Neural crest cell (in vitro differentiated cells): ENCODE measurements around the gene ANO1. TPM values are rescaled to one million over a fixed set of nuclear protein-coding genes. Genes with fewer than 3 reads are reported as not detected.

Source experiments
- DNase-seq: peaks from one replicate; pipeline ENCODE4 v3.0.0; 2021; ENCODE audit warnings: low read depth, mixed read lengths, low spot score
- H3K27ac Mint-ChIP-seq: one replicate; pipeline ENCODE4 v1.8.0; 2021; ENCODE audit warnings: mild to moderate bottlenecking, mixed read lengths; ENCODE audit not compliant: unreplicated experiment
- H3K27me3 Mint-ChIP-seq: 2 replicates; pipeline ENCODE4 v1.8.0; 2021; ENCODE audit warnings: low read depth, mild to moderate bottlenecking, mixed read lengths
- H3K36me3 Mint-ChIP-seq: 2 replicates; pipeline ENCODE4 v1.8.0; 2021; ENCODE audit warnings: low read depth, mild to moderate bottlenecking, mixed read lengths
- H3K4me1 Mint-ChIP-seq: 2 replicates; pipeline ENCODE4 v1.8.0; 2021; ENCODE audit warnings: mixed read lengths
- H3K4me3 Mint-ChIP-seq: one replicate; pipeline ENCODE4 v1.8.0; 2021; ENCODE audit warnings: mild to moderate bottlenecking, mixed read lengths
- H3K9me3 Mint-ChIP-seq: 2 replicates; pipeline ENCODE4 v1.8.0; 2021; ENCODE audit warnings: mixed read lengths
- total RNA-seq: library from RNA; stranded (reverse); gene quantifications from 2 replicates; pipeline ENCODE4 v1.2.1, GENCODE V29; 2021
- TF ChIP-seq, protein P1 (sequence below): fragments of 200-600 bp; sonication (generic); conservative IDR thresholded peaks from 2 replicates; pipeline ENCODE4 v1.5.0; 2021; ENCODE audit warnings: antibody characterized with exemption, mild to moderate bottlenecking

The ANO1 gene
- total RNA-seq, 1 donor from 2014 or later = not detected

DNA sequence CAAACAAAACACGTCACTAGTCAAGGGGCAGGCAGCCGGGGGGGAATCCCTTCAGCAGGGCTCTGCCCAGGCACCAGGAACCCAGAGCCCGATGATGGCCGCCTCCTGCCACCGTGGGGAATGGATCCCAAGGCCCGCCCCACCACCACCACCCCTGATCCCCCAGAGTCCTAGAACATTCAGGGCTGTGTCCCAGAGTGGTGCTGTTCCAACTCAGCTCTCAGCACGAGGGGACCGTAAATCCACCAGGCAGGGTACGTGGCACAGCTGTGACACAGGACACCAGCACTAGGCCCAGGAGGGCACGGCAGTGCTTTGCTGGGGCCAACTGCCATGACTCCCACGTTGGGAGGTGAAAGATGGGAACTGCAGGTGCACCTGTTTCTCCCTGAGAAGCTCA, 29.6 kb downstream of the ANO1 start:
- Mint-ChIP-seq H3K27me3 (peaks cover 7% of the 10 kb centered on the region), H3K27ac (no peak overlapping the region), H3K4me3 (no peak overlapping the region), H3K9me3 (no peaks in the 10 kb centered on the region), H3K4me1 (peaks cover 47% of the 10 kb centered on the region), H3K36me3 (no peaks in the 10 kb centered on the region)
- TF ChIP-seq, protein P1, sequence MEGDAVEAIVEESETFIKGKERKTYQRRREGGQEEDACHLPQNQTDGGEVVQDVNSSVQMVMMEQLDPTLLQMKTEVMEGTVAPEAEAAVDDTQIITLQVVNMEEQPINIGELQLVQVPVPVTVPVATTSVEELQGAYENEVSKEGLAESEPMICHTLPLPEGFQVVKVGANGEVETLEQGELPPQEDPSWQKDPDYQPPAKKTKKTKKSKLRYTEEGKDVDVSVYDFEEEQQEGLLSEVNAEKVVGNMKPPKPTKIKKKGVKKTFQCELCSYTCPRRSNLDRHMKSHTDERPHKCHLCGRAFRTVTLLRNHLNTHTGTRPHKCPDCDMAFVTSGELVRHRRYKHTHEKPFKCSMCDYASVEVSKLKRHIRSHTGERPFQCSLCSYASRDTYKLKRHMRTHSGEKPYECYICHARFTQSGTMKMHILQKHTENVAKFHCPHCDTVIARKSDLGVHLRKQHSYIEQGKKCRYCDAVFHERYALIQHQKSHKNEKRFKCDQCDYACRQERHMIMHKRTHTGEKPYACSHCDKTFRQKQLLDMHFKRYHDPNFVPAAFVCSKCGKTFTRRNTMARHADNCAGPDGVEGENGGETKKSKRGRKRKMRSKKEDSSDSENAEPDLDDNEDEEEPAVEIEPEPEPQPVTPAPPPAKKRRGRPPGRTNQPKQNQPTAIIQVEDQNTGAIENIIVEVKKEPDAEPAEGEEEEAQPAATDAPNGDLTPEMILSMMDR = no peak
- no peak for DNase-seq

DNA sequence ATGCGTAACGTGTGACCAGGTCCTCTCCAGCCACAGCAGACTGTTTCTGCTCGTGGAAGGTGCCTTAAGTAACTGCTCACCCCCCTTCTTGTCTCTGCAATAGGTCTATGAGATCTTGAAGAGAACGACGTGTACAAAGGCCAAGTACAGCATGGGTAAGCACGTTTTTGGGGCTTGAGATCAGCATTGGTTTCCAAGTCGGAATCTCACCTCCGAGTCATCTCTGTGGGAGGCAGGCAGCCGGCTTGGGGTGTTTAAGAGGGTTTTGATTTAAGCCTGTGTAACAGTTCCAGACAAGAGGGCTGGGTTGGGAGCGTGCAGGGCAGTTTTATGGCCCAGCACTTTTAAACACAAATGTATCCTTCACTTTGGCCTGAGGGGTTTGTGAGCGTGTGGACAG, 30.1 kb downstream of the ANO1 start:
- Mint-ChIP-seq H3K27me3 (peaks cover 7% of the 10 kb centered on the region), H3K27ac (no peak overlapping the region), H3K4me3 (no peak overlapping the region), H3K9me3 (no peaks in the 10 kb centered on the region), H3K4me1 (peaks cover 47% of the 10 kb centered on the region), H3K36me3 (no peaks in the 10 kb centered on the region)
- TF ChIP-seq, protein P1 = no peak
- no peak for DNase-seq

DNA sequence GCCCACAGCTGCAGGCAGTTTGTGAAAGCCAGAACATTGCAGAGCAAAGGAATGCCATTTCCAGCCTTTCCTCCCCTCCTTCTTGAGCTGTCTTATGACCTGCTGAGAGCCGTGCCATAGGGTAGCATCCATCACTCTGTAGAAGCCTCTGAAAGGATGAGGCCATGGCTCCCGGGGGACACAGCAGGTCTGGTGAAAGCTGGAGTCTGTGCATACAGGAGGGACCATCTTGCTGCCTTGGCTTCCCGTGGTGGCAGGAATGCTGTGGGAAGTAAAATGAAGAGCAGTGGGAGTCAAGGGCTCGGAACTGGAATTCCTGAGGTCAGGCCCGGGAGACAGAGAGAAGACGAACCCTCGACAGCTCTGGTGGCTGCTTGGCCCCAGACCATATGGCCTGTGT, 30.9 kb downstream of the ANO1 start:
- Mint-ChIP-seq H3K4me1 (peaks cover 40% of the 10 kb centered on the region), H3K36me3 (no peaks in the 10 kb centered on the region), H3K9me3 (no peaks in the 10 kb centered on the region), H3K4me3 (no peak overlapping the region), H3K27me3 (peaks cover 4% of the 10 kb centered on the region), H3K27ac (no peak overlapping the region)
- TF ChIP-seq, protein P1 = no peak
- DNase-seq = no peak

GRCh38 chr11:70109903-70110302, 31.8 kb downstream of the ANO1 start:
- Mint-ChIP-seq H3K4me3 (no peak overlapping the region), H3K36me3 (no peaks in the 10 kb centered on the region), H3K4me1 (peaks cover 35% of the 10 kb centered on the region), H3K9me3 (no peaks in the 10 kb centered on the region), H3K27ac (no peak overlapping the region), H3K27me3 (peaks cover 3% of the 10 kb centered on the region)
- TF ChIP-seq, protein P1 = no peak
- no peak for DNase-seq

DNA sequence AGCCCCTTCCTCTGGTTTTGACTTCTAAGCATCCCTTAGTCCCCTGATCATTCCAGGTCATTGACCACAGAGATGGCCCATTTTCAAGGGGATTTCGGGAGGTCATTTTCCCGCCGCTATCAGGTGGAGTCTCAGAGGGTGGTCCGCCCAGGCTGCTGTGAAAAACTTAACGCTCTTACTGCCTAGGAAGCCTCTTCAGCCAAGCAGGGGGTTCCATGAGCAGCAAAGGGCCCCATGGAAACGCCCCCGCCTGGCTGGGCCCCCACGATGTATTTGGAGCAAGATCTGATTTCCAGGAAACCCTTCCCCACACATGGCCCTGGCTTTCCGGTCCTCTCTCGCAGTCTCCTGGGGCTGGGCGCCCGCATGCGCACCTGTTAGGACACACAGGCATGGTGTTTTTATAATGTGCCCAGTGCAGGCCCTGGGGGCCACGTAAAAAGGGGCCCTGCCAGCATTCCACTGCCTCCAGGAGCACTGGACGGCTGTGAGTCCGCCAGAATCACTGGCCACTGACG, 32.5 kb downstream of the ANO1 start:
- TF ChIP-seq, protein P1 = no peak
- no peaks in the 10 kb centered on the region for H3K9me3 Mint-ChIP-seq
- peaks cover 33% of the 10 kb centered on the region for H3K4me1 Mint-ChIP-seq
- no peak for DNase-seq
- H3K36me3 Mint-ChIP-seq = no peaks in the 10 kb centered on the region
- no peak overlapping the region for H3K4me3 Mint-ChIP-seq
- H3K27me3 Mint-ChIP-seq = peaks cover 3% of the 10 kb centered on the region
- H3K27ac Mint-ChIP-seq = no peak overlapping the region
